B cell (primary cell): ENCODE measurements around the gene NKAIN2. TPM values are rescaled to one million over a fixed set of nuclear protein-coding genes. Genes with fewer than 3 reads are reported as not detected.

ENCODE experiments used
- ATAC-seq: fragments of 200-7000 bp; cut with Tn5 transposase; one replicate; pipeline ENCODE4 v1.10.0; 2021; ENCODE audit warnings: low read depth, mild to moderate bottlenecking, moderate number of reproducible peaks, moderate library complexity
- CTCF ChIA-PET: fragments of 350-600 bp; sonication (Branson Sonifier 250); formaldehyde crosslinking; loops from one replicate; lab custom pipeline; 2021; ENCODE audit warnings: antibody characterized with exemption, inconsistent platforms; lab: Charles Lee
- POLR2A ChIA-PET: fragments of 350-600 bp; sonication (Branson Sonifier 250); formaldehyde crosslinking; loops from one replicate; lab custom pipeline; 2021; ENCODE audit warnings: antibody characterized with exemption; lab: Charles Lee
- DNase-seq: peaks from one replicate; pipeline ENCODE4 v3.0.0; 2013
- H2AFZ ChIP-seq: 2 replicates; pipeline ENCODE4 v1.6.1; 2012; ENCODE audit warnings: mild to moderate bottlenecking, low read depth, low read length; ENCODE audit not compliant: insufficient read depth, poor library complexity, severe bottlenecking
- H3K27ac ChIP-seq, 2 donors: 1 replicate in 1 of 2; 2 replicates in 1 of 2; pipeline ENCODE4 v1.5.1; 2012 to 2013; ENCODE audit warnings: low read length in 2 of 2, mild to moderate bottlenecking in 2 of 2, moderate library complexity in 1 of 2
- H3K27me3 ChIP-seq, 4 experiments: fragments of 200-600 bp in 1 of 4; sonication (generic) in 1 of 4; replicated peaks in 1 of 4; 1 replicate in 2 of 4; 2 replicates in 2 of 4; pipeline versions ENCODE4 v1.6.1 to v1.7.0; 2013 to 2016; ENCODE audit warnings: low read length in 3 of 4, mild to moderate bottlenecking in 2 of 4, mixed read lengths in 1 of 4, moderate library complexity in 1 of 4; ENCODE audit not compliant: insufficient read depth in 4 of 4, control insufficient read depth in 3 of 4; ENCODE audit errors: control extremely low read depth in 1 of 4
- H3K36me3 ChIP-seq, 2 experiments: replicated peaks in 1 of 2; 1 replicate in 1 of 2; 2 replicates in 1 of 2; pipeline versions ENCODE4 v1.6.1 to v1.7.1; 2013; ENCODE audit warnings: low read length in 1 of 2; ENCODE audit not compliant: insufficient read depth in 2 of 2, control insufficient read depth in 1 of 2; ENCODE audit errors: control extremely low read depth in 1 of 2, extremely low read depth in 1 of 2
- H3K4me1 ChIP-seq, 2 donors: fragments of 200-600 bp in 1 of 2; sonication (generic) in 1 of 2; 1 replicate in 1 of 2; 2 replicates in 1 of 2; pipeline versions ENCODE4 v1.5.1 to v1.6.1; 2013 to 2017; ENCODE audit warnings: low read length in 2 of 2; ENCODE audit not compliant: control insufficient read depth in 2 of 2, insufficient read depth in 2 of 2
- H3K4me2 ChIP-seq: replicated peaks from 2 replicates; pipeline ENCODE3; 2012; ENCODE audit warnings: mild to moderate bottlenecking, low read depth, low read length; ENCODE audit not compliant: poor library complexity, severe bottlenecking
- H3K4me3 ChIP-seq, 5 experiments: fragments of 200-600 bp in 1 of 5; sonication (generic) in 1 of 5; 1 replicate in 3 of 5; 2 replicates in 2 of 5; pipeline versions ENCODE4 v1.5.1 to v1.7.0; 2011 to 2016; ENCODE audit warnings: low read length in 4 of 5, mild to moderate bottlenecking in 4 of 5, low read depth in 2 of 5, control low read depth in 1 of 5, moderate library complexity in 1 of 5; ENCODE audit not compliant: insufficient read depth in 1 of 5; ENCODE audit errors: control extremely low read depth in 1 of 5, extremely low read depth in 1 of 5
- H3K79me2 ChIP-seq: fragments of 200-600 bp; sonication (generic); one replicate; pipeline ENCODE4 v1.6.0; 2016; ENCODE audit warnings: low read length; ENCODE audit not compliant: control insufficient read depth, insufficient read depth
- H3K9ac ChIP-seq: fragments of 200-600 bp; sonication (generic); 2 replicates; pipeline ENCODE4 v1.6.1; 2017; ENCODE audit warnings: mild to moderate bottlenecking, low read length, moderate library complexity
- H3K9me3 ChIP-seq, 3 donors: one replicate each; pipeline versions ENCODE4 v1.6.1 to v1.7.1; 2013; ENCODE audit warnings: low read length in 2 of 3; ENCODE audit not compliant: control insufficient read depth in 2 of 3, insufficient read depth in 1 of 3; ENCODE audit errors: control extremely low read depth in 1 of 3
- H4K20me1 ChIP-seq: 2 replicates; pipeline ENCODE4 v1.6.0; 2012; ENCODE audit warnings: mild to moderate bottlenecking, low read length; ENCODE audit not compliant: insufficient read depth, control insufficient read depth, poor library complexity, severe bottlenecking
- H3K27ac Mint-ChIP-seq: one replicate; pipeline ENCODE4 v1.8.0; 2021; ENCODE audit warnings: mixed read lengths
- H3K27me3 Mint-ChIP-seq: one replicate; pipeline ENCODE4 v1.8.0; 2021; ENCODE audit warnings: mixed read lengths
- H3K4me1 Mint-ChIP-seq: one replicate; pipeline ENCODE4 v1.8.0; 2021; ENCODE audit warnings: mixed read lengths
- H3K4me3 Mint-ChIP-seq: one replicate; pipeline ENCODE4 v1.8.0; 2021; ENCODE audit warnings: mixed read lengths
- H3K9me3 Mint-ChIP-seq: one replicate; pipeline ENCODE4 v1.8.0; 2022; ENCODE audit warnings: mixed read lengths; ENCODE audit not compliant: insufficient read depth
- CTCF ChIP-seq: fragments of 200-600 bp; IDR thresholded peaks from one replicate; pipeline ENCODE4 v1.8.0; 2022; ENCODE audit warnings: antibody characterized with exemption, mild to moderate bottlenecking
- EZH2 ChIP-seq: IDR thresholded peaks from 2 replicates; pipeline ENCODE4 v1.6.1; 2012; ENCODE audit warnings: borderline replicate concordance, low read depth, mild to moderate bottlenecking, moderate library complexity, low read length; ENCODE audit not compliant: insufficient read depth, poor library complexity, severe bottlenecking
- WGBS: methylation state at CpG from one replicate; pipeline ENCODE4 v1.1.5; 2013; ENCODE audit warnings: missing lambda C conversion rate; ENCODE audit not compliant: insufficient coverage; 5-methylcytosine and 5-hydroxymethylcytosine counted together
- intact Hi-C: fragments of 100-400 bp; cut with micrococcal nuclease; formaldehyde crosslinking; loops from one replicate; pipeline ENCODE4 v1.10.0; 2022
- polyA plus RNA-seq: library from polyadenylated mRNA; depleted of rRNA; stranded (reverse); fragments of >200 nt; gene quantifications from 2 replicates; pipeline ENCODE4 v1.2.3, GENCODE V29; 2012
- total RNA-seq, 2 donors: library from RNA; stranded (reverse); fragments of 120-200 nt in 1 of 2; gene quantifications; 1 replicate in 1 of 2; 2 replicates in 1 of 2; pipeline versions ENCODE4 v1.2.3 to v1.2.4, GENCODE V29; 2013 to 2022

Gene NKAIN2
- total and polyA plus RNA-seq, 2 donors (not counting 1 experiment from before 2014, with no cell fraction given), result not detected

DNA sequence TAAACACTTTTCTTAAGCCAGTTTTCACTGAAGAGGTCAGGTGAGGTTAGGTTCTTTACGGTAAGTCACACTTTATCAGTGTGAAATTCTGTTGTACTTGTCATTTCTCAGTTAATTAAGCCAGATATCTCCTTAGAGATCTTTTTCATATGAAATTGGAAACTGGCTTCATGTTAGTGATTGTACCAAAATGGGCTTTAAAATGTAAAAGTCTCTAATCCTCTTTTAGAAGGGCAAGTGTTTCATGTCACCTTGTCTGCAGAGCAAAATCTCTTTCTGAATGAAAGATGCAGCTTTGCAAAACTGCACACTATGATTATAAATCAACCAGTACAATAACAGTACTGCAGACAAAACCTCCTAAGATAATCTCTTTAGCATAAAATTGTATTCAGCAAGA, 949.3 kb downstream of the NKAIN2 start:
- Mint-ChIP-seq H3K4me1 (no peaks in the 10 kb centered on the region), H3K27me3 (no peaks in the 10 kb centered on the region), H3K4me3 (no peak overlapping the region), H3K9me3 (no peaks in the 10 kb centered on the region), H3K27ac (no peak overlapping the region)
- intact Hi-C loops, result no loop called here
- Histone ChIP-seq H3K9me3 (peaks cover 0 to 4% (median 2%) of the 10 kb centered on the region in 3 donors), H3K9ac (no peak overlapping the region), H3K4me2 (no peak overlapping the region), H3K79me2 (no peaks in the 10 kb centered on the region), H3K27me3 (no peaks in the 10 kb centered on the region), H2AFZ (no peak overlapping the region), H3K36me3 (no peaks in the 10 kb centered on the region), H3K4me3 (no peak overlapping the region), H3K4me1 (no peaks in the 10 kb centered on the region), H4K20me1 (no peaks in the 10 kb centered on the region), H3K27ac (no peak overlapping the region)
- CTCF ChIA-PET, result no interaction called here
- 80% methylated on average over 1 of the region's 1 CpG for WGBS
- no peak for ATAC-seq
- TF ChIP-seq CTCF, result no peak
- TF ChIP-seq EZH2, result no peak
- POLR2A ChIA-PET, result no interaction called here
- no peak for DNase-seq

DNA sequence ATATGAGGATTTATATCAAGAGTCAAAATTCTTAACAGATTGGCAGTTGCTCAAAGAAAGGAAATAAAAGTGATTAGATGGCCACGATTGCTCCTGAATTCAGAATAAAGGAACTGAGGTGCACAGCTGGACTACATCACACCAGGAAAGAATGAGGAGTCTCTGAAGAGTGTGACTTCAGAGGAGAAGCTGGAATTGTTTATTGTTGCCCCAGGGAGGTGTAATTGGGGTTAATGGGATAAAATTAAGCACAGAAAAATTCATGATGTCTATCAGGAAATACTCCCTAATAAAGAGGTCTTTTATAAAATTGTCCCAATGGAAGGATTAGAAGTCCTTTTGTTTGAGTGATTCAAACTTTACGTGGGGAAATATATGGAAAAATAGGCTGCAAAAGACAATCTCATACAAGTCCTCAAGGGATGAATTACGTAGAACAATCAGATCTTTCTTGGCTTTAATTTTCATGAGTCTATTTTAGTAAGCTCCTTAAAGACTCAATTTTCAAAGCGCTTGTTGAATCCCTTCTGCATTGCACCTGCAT, 950.0 kb downstream of the NKAIN2 start:
- H3K4me2 ChIP-seq, result no peak overlapping the region
- ATAC-seq (no peak), DNase-seq (no peak)
- H3K9ac ChIP-seq, result no peak overlapping the region
- Mint-ChIP-seq H3K27me3 (no peaks in the 10 kb centered on the region), H3K4me3 (no peak overlapping the region), H3K27ac (no peak overlapping the region), H3K9me3 (no peaks in the 10 kb centered on the region), H3K4me1 (no peaks in the 10 kb centered on the region)
- no peaks in the 10 kb centered on the region for H4K20me1 ChIP-seq
- POLR2A ChIA-PET, result no interaction called here
- CTCF ChIA-PET, result no interaction called here
- intact Hi-C loops, result no loop called here
- H3K4me3 ChIP-seq, result no peak overlapping the region
- TF ChIP-seq CTCF, result no peak
- no peak for TF ChIP-seq EZH2
- no peaks in the 10 kb centered on the region for H3K27me3 ChIP-seq
- H3K4me1 ChIP-seq, result no peaks in the 10 kb centered on the region
- no peaks in the 10 kb centered on the region for H3K79me2 ChIP-seq
- no peak overlapping the region for H3K27ac ChIP-seq
- H3K36me3 ChIP-seq, result no peaks in the 10 kb centered on the region
- H3K9me3 ChIP-seq, result peaks cover 0 to 4% (median 2%) of the 10 kb centered on the region in 3 donors
- H2AFZ ChIP-seq, result no peak overlapping the region
- WGBS, result 89% methylated on average over 3 of the region's 4 CpGs
